H1 (cell line): ENCODE results near the gene AGT. TPM values are rescaled to one million over a fixed set of nuclear protein-coding genes. Genes with fewer than 3 reads are reported as not detected.

ENCODE experiments used
- CTCF ChIA-PET: fragments of 300-600 bp; sonication (Branson Sonifier 250); formaldehyde crosslinking; loops from one replicate; lab custom pipeline; 2021; ENCODE audit not compliant: partially characterized antibody; lab: Charles Lee
- POLR2A ChIA-PET: fragments of 300-600 bp; sonication (Branson Sonifier 250); formaldehyde crosslinking; loops from one replicate; lab custom pipeline; 2021; ENCODE audit warnings: inconsistent platforms; ENCODE audit not compliant: partially characterized antibody; lab: Charles Lee
- DNase-seq, 2 experiments: peaks; one replicate each; pipeline versions ENCODE4 v3.0.0 to v3.0.0-alpha.2; 2010 to 2022; ENCODE audit warnings: low spot score in 2 of 2, low read depth in 1 of 2, mixed read lengths in 1 of 2
- FAIRE-seq: peaks from 2 replicates; lab custom pipeline; 2011; peaks lifted over from hg19 to GRCh38; lab: Jason Lieb, UNC
- H2AFZ ChIP-seq: 2 replicates; pipeline ENCODE4 v1.8.1; 2012; ENCODE audit warnings: low read length, inconsistent platforms
- H2AK5ac ChIP-seq: 2 replicates; pipeline ENCODE4 v1.6.1; 2013; ENCODE audit warnings: low read depth, low read length
- H2BK120ac ChIP-seq: replicated peaks from 2 replicates; pipeline ENCODE3; 2013; ENCODE audit warnings: low read depth, low read length, inconsistent platforms
- H2BK12ac ChIP-seq: 2 replicates; pipeline ENCODE4 v1.6.1; 2013; ENCODE audit warnings: low read depth, low read length
- H2BK15ac ChIP-seq: 2 replicates; pipeline ENCODE4 v1.6.1; 2013; ENCODE audit warnings: low read length
- H2BK20ac ChIP-seq: 2 replicates; pipeline ENCODE4 v1.6.1; 2013; ENCODE audit warnings: low read length
- H2BK5ac ChIP-seq: 2 replicates; pipeline ENCODE4 v1.6.1; 2013; ENCODE audit warnings: low read depth, low read length
- H3K14ac ChIP-seq: 2 replicates; pipeline ENCODE4 v1.6.1; 2013; ENCODE audit warnings: inconsistent platforms; ENCODE audit not compliant: insufficient read length
- H3K18ac ChIP-seq: 2 replicates; pipeline ENCODE4 v1.6.1; 2013; ENCODE audit warnings: low read length; ENCODE audit errors: extremely low read depth
- H3K23ac ChIP-seq: 2 replicates; pipeline ENCODE4 v1.6.1; 2013; ENCODE audit warnings: inconsistent platforms; ENCODE audit not compliant: insufficient read length
- H3K23me2 ChIP-seq: 2 replicates; pipeline ENCODE4 v1.6.1; 2013; ENCODE audit warnings: low read depth, low read length
- H3K27ac ChIP-seq: 2 replicates; pipeline ENCODE4 v1.6.1; 2011; ENCODE audit warnings: low read depth, low read length, inconsistent platforms
- H3K27me3 ChIP-seq, 4 experiments: replicated peaks in 1 of 4; 1 replicate in 1 of 4; 2 replicates in 3 of 4; pipeline versions ENCODE4 v1.6.1 to v1.8.1; 2011 to 2013; ENCODE audit warnings: low read length in 3 of 4, mild to moderate bottlenecking in 3 of 4, inconsistent platforms in 2 of 4, mixed read lengths in 2 of 4, moderate library complexity in 1 of 4; ENCODE audit not compliant: control insufficient read depth in 3 of 4, insufficient read depth in 3 of 4; ENCODE audit errors: extremely low read depth in 1 of 4
- H3K36me3 ChIP-seq, 4 experiments: 2 replicates each; pipeline versions ENCODE4 v1.6.1 to v1.8.1; 2011 to 2013; ENCODE audit warnings: mild to moderate bottlenecking in 4 of 4, low read length in 3 of 4, moderate library complexity in 2 of 4, control low read depth in 1 of 4, inconsistent platforms in 1 of 4; ENCODE audit not compliant: insufficient read depth in 4 of 4, control insufficient read depth in 2 of 4
- H3K4ac ChIP-seq: replicated peaks from 2 replicates; pipeline ENCODE3; 2013; ENCODE audit warnings: low read length, low read depth, mixed read lengths, inconsistent platforms; ENCODE audit not compliant: insufficient read length
- H3K4me1 ChIP-seq, 4 experiments: replicated peaks in 1 of 4; 1 replicate in 1 of 4; 2 replicates in 3 of 4; pipeline versions ENCODE4 v1.6.1 to v1.8.1; 2011 to 2013; ENCODE audit warnings: low read length in 3 of 4, inconsistent platforms in 2 of 4, mixed read lengths in 1 of 4; ENCODE audit not compliant: insufficient read depth in 4 of 4, control insufficient read depth in 3 of 4
- H3K4me2 ChIP-seq, 2 experiments: 2 replicates each; pipeline versions ENCODE4 v1.6.1 to v1.8.1; 2011 to 2013; ENCODE audit warnings: low read depth in 2 of 2, low read length in 2 of 2, control low read depth in 1 of 2, inconsistent platforms in 1 of 2, mild to moderate bottlenecking in 1 of 2; ENCODE audit not compliant: insufficient read depth in 1 of 2
- H3K4me3 ChIP-seq, 4 experiments: fragments of 200-600, 300-600 bp in 1 of 4; sonication (generic), shearing (Covaris generic), sonication (Bioruptor Twin) in 1 of 4; 2 replicates each; pipeline versions ENCODE4 v1.5.1 to v1.8.1; 2011 to 2016; ENCODE audit warnings: low read length in 4 of 4, low read depth in 3 of 4, control low read depth in 2 of 4, inconsistent platforms in 2 of 4, mild to moderate bottlenecking in 2 of 4, mixed read lengths in 1 of 4, moderate library complexity in 1 of 4; ENCODE audit not compliant: insufficient read depth in 2 of 4; ENCODE audit errors: extremely low read depth in 1 of 4
- H3K56ac ChIP-seq: replicated peaks from 2 replicates; pipeline ENCODE3; 2013; ENCODE audit warnings: low read depth, mild to moderate bottlenecking, mixed read lengths, low read length, inconsistent platforms; ENCODE audit not compliant: insufficient read length
- H3K79me1 ChIP-seq: 2 replicates; pipeline ENCODE4 v1.6.1; 2013; ENCODE audit warnings: low read depth, low read length, control low read depth
- H3K79me2 ChIP-seq, 2 experiments: 2 replicates each; pipeline versions ENCODE4 v1.6.1 to v1.8.1; 2012 to 2013; ENCODE audit warnings: low read length in 2 of 2, mild to moderate bottlenecking in 2 of 2, inconsistent platforms in 1 of 2; ENCODE audit not compliant: insufficient read depth in 2 of 2, control insufficient read depth in 1 of 2
- H3K9ac ChIP-seq, 4 experiments: replicated peaks in 1 of 4; 1 replicate in 1 of 4; 2 replicates in 3 of 4; pipeline versions ENCODE4 v1.6.1 to v1.8.1; 2011 to 2013; ENCODE audit warnings: low read depth in 3 of 4, low read length in 3 of 4, control low read depth in 2 of 4, mild to moderate bottlenecking in 2 of 4, moderate library complexity in 2 of 4, inconsistent platforms in 1 of 4; ENCODE audit errors: extremely low read depth in 1 of 4
- H3K9me3 ChIP-seq, 2 experiments: 2 replicates each; pipeline versions ENCODE4 v1.6.1 to v1.8.1; 2012 to 2013; ENCODE audit warnings: mild to moderate bottlenecking in 2 of 2, moderate library complexity in 2 of 2, control low read depth in 1 of 2, inconsistent platforms in 1 of 2, low read depth in 1 of 2, low read length in 1 of 2, mixed read lengths in 1 of 2; ENCODE audit not compliant: insufficient read depth in 2 of 2
- H4K20me1 ChIP-seq, 2 experiments: replicated peaks in 1 of 2; 2 replicates each; pipeline versions ENCODE3 to v1.8.1; 2011 to 2013; ENCODE audit warnings: inconsistent platforms in 2 of 2, low read length in 2 of 2, mild to moderate bottlenecking in 1 of 2; ENCODE audit not compliant: insufficient read depth in 2 of 2, control insufficient read depth in 1 of 2
- H4K5ac ChIP-seq: 2 replicates; pipeline ENCODE4 v1.6.1; 2013; ENCODE audit warnings: low read length, low read depth, mixed read lengths, inconsistent platforms; ENCODE audit not compliant: insufficient read length
- H4K8ac ChIP-seq: 2 replicates; pipeline ENCODE4 v1.8.0; 2013; ENCODE audit warnings: mild to moderate bottlenecking, moderate library complexity, low read length, inconsistent platforms; ENCODE audit not compliant: insufficient read depth; ENCODE audit errors: extremely low read depth
- H4K91ac ChIP-seq: replicated peaks from 2 replicates; pipeline ENCODE3; 2013; ENCODE audit warnings: low read length, mixed read lengths, inconsistent platforms; ENCODE audit not compliant: insufficient read length
- CBX8 ChIP-seq: fragments of 300-800, 300-1000 bp; sonication (generic); IDR thresholded peaks from 2 replicates; pipeline ENCODE4 v1.7.1; 2016; ENCODE audit warnings: low read depth, low read length, borderline replicate concordance
- CHD2 ChIP-seq: IDR thresholded peaks from 2 replicates; pipeline ENCODE4 v1.6.1; 2012; ENCODE audit warnings: low read length, improper control_type of control experiment
- GABPA ChIP-seq: IDR thresholded peaks from 2 replicates; pipeline ENCODE4 v1.6.1; 2011; ENCODE audit warnings: mild to moderate bottlenecking, low read length, moderate library complexity, borderline replicate concordance; ENCODE audit not compliant: insufficient read depth
- JUN ChIP-seq: IDR thresholded peaks from 2 replicates; pipeline ENCODE4 v1.6.1; 2011; ENCODE audit warnings: low read depth, mild to moderate bottlenecking, improper control_type of control experiment, low read length
- NANOG ChIP-seq: IDR thresholded peaks from 2 replicates; pipeline ENCODE4 v1.6.1; 2011; ENCODE audit warnings: low read length, low read depth, mild to moderate bottlenecking, inconsistent platforms; ENCODE audit not compliant: insufficient read depth, poor library complexity, severe bottlenecking
- POLR2A ChIP-seq, 2 experiments: IDR thresholded peaks; 1 replicate in 1 of 2; 2 replicates in 1 of 2; pipeline ENCODE4 v1.6.1; 2011; ENCODE audit warnings: low read depth in 2 of 2, low read length in 2 of 2, mild to moderate bottlenecking in 2 of 2; ENCODE audit errors: control extremely low read depth in 1 of 2
- RNF2 ChIP-seq: fragments of 200-900, 300-1000 bp; sonication (generic); IDR thresholded peaks from 2 replicates; pipeline ENCODE4 v1.7.1; 2016; ENCODE audit warnings: borderline replicate concordance, low read depth, mild to moderate bottlenecking, antibody characterized with exemption, low read length; ENCODE audit not compliant: poor library complexity, severe bottlenecking; ENCODE audit errors: missing control alignments
- RXRA ChIP-seq: IDR thresholded peaks from 2 replicates; pipeline ENCODE4 v1.6.1; 2011; ENCODE audit warnings: low read depth, mild to moderate bottlenecking, low read length, moderate library complexity; ENCODE audit not compliant: insufficient read depth
- SRF ChIP-seq: IDR thresholded peaks from 2 replicates; pipeline ENCODE4 v1.6.1; 2011; ENCODE audit warnings: mild to moderate bottlenecking, low read depth, low read length, moderate library complexity
- SUZ12 ChIP-seq: fragments of 200-600 bp; sonication (generic); IDR thresholded peaks from 2 replicates; pipeline ENCODE4 v1.6.1; 2012; ENCODE audit warnings: mild to moderate bottlenecking, inconsistent platforms, low read length, moderate library complexity, mixed read lengths
- YY1 ChIP-seq: IDR thresholded peaks from 2 replicates; pipeline ENCODE4 v1.6.1; 2011; ENCODE audit warnings: low read depth, mild to moderate bottlenecking, low read length
- WGBS, 2 experiments: shearing (Covaris generic) in 1 of 2; methylation state at CpG; one replicate each; pipeline versions ENCODE4 v1.1.6 to v1.1.7; 2013 to 2015; ENCODE audit warnings: low lambda C conversion rate in 2 of 2, mixed read lengths in 2 of 2, inconsistent platforms in 1 of 2, low coverage in 1 of 2, missing lambda C conversion rate in 1 of 2; ENCODE audit not compliant: insufficient replicate concordance in 2 of 2, insufficient coverage in 1 of 2, insufficient read length in 1 of 2; ENCODE audit errors: extremely low coverage in 1 of 2, missing lambda C conversion rate in 1 of 2; 5-methylcytosine and 5-hydroxymethylcytosine counted together
- polyA plus RNA-seq, 7 experiments: library from polyadenylated mRNA; depleted of rRNA in 3 of 7; stranded (reverse) in 5 of 7; unstranded in 2 of 7; fragments of >200 nt in 5 of 7; fragments of 200-250 nt in 2 of 7; gene quantifications; 1 replicate in 5 of 7; 2 replicates in 1 of 7; 4 replicates in 1 of 7; pipeline versions ENCODE4 v1.2.1 to v1.2.3, GENCODE V29; 2011 to 2013; ENCODE audit warnings: missing spikeins in 2 of 7, mixed read lengths in 2 of 7
- total RNA-seq: library from RNA; stranded (reverse); fragmentation: NEBNext Ultra II Directional; extraction: Animal tissue kit (Norgen Biotek cat#: 25700); gene quantifications from 2 replicates; pipeline ENCODE4 v1.2.1, GENCODE V29; 2021
- TF ChIP-seq, protein P1 (sequence below): IDR thresholded peaks from 2 replicates; pipeline ENCODE4 v1.6.1; 2011; ENCODE audit warnings: low read length, improper control_type of control experiment

AGT gene
- total and polyA plus RNA-seq, 2 of the 8 experiments (the other 6 are each of a cell fraction or from before 2014, with no cell fraction given) = 0.20 TPM; not detected in 1

DNA sequence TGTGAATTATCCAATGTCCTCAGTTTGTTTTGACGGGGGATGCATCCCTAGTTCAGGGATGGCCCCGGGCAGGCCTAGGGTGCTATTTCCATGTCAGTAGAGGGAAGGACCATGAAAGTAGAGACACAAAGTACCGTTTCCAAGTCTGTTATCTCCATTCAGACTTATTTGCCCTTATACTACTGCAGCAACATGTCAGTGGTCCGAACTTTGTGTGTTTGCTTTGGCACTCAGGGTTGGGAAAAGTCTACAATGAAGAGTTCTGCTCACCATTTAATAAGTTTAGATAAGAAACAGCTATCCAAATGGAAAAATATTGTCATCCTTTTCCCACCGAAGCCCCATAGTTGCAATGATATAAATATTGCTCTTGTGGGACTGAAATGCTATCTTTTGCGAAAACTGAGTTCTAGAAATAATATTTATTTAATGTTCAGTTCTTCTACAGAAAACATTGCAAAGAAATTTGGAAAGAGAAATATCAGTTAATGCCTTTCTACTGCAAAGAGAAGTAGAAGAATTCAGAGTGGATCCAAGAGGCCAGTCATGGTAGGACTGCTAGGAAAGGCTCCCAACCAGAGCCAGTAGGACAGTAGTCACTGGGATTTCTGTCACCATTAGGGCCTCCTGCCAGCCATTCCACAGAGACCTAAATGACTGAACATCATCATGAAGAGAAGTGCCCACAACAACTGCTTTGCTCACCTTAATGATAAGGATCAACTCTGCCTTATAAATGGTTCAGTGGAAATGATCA, 11.5 kb upstream of the AGT start:
- no peak overlapping the region for H3K4me2 ChIP-seq
- H4K20me1 ChIP-seq = no peaks in the 10 kb centered on the region
- no peak overlapping the region for H4K91ac ChIP-seq
- H2BK120ac ChIP-seq = no peak overlapping the region
- no peak overlapping the region for H3K18ac ChIP-seq
- H4K5ac ChIP-seq = no peak overlapping the region
- no peaks in the 10 kb centered on the region for H3K36me3 ChIP-seq
- no peak overlapping the region for H2AFZ ChIP-seq
- 90% methylated on average over 6 of the region's 6 CpGs; no CpG with 5 or more reads in 1 of the 2 experiments for WGBS, 2 experiments
- H3K4me1 ChIP-seq = peaks cover 3 to 9% (median 3%) of the 10 kb centered on the region in 4 experiments
- H3K14ac ChIP-seq = no peak overlapping the region
- CTCF ChIA-PET = interaction anchor here (0.9 to 1.1 kb wide), 2 partner anchors 45 to 63 kb away, joined by 3 read pairs; no protein-coding TSS in a partner anchor
- no peak overlapping the region for H2BK20ac ChIP-seq
- H3K27me3 ChIP-seq = no peaks in the 10 kb centered on the region
- H3K56ac ChIP-seq = no peak overlapping the region
- no peak overlapping the region for H3K4me3 ChIP-seq
- H2AK5ac ChIP-seq = no peak overlapping the region
- DNase-seq (no peak), FAIRE-seq (no peak)
- H4K8ac ChIP-seq = no peak overlapping the region
- no peak overlapping the region for H2BK12ac ChIP-seq
- no peak overlapping the region for H2BK15ac ChIP-seq
- H3K4ac ChIP-seq = no peak overlapping the region
- no peak overlapping the region for H3K23ac ChIP-seq
- H2BK5ac ChIP-seq = no peak overlapping the region
- H3K79me2 ChIP-seq = no peaks in the 10 kb centered on the region
- POLR2A ChIA-PET = no interaction called here
- H3K23me2 ChIP-seq = no peaks in the 10 kb centered on the region
- no peaks in the 10 kb centered on the region for H3K79me1 ChIP-seq
- H3K27ac ChIP-seq = no peak overlapping the region
- H3K9me3 ChIP-seq = peaks cover 8 to 12% of the 10 kb centered on the region in 2 experiments
- H3K9ac ChIP-seq = no peak overlapping the region
- TF ChIP-seq YY1 (no peak), SRF (no peak), CBX8 (no peak), CHD2 (no peak), SUZ12 (no peak), POLR2A (IDR thresholded peaks at IDR 0.05; ENCODE audit: control extremely low read depth in 1 of 2, low read depth in 2 of 2, low read length in 2 of 2) (no peak), NANOG (no peak), RXRA (no peak), JUN (no peak), GABPA (no peak), RNF2 (no peak)
- TF ChIP-seq, protein P1, sequence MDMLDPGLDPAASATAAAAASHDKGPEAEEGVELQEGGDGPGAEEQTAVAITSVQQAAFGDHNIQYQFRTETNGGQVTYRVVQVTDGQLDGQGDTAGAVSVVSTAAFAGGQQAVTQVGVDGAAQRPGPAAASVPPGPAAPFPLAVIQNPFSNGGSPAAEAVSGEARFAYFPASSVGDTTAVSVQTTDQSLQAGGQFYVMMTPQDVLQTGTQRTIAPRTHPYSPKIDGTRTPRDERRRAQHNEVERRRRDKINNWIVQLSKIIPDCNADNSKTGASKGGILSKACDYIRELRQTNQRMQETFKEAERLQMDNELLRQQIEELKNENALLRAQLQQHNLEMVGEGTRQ = no peak
